Measurements from ENCODE around the gene HIPK2.

The HIPK2 gene

DNA sequence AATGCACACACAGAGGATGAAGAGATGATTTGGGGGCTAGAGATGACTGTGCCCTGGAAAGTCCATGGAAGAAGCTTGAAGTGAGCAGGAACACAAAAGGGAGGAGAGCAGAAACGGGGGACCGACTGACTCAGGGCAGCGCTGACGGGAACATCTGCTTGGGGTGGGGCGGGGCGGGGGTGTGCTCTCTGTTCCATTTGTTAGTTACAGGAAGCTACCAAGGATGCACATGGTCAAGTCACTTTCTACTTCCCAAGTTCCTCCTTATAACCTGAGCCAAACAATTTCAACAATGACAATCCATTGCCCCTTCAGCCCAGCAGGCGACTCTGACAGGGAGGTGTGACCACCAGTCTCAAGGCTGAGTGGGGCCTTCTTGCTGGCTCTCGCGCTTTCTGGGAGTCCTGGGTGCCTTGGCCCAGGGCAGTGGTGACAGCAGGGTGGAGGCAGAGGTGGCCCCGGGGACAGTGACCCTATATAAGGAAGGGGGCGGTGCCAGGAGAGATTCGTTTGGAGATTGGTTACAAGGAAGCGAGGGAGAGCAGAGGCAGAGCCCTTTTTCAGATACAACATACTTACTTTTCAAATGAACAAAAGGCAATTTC, 214.7 kb downstream of the HIPK2 start:
- H2BK5ac ChIP-seq (ENCODE audit: low read length) = no peak overlapping the region
- H3K23ac ChIP-seq (ENCODE audit: low read length) = no peak overlapping the region
- no peak overlapping the region for H3K9ac ChIP-seq (ENCODE audit: low read length)
- no peak overlapping the region for H3K4ac ChIP-seq (ENCODE audit: low read depth, low read length)
- H3K36me3 ChIP-seq (ENCODE audit: control insufficient read depth, insufficient read depth, low read length) = no peaks in the 10 kb centered on the region
- H2BK120ac ChIP-seq (ENCODE audit: low read depth, low read length) = no peak overlapping the region
- H3K79me1 ChIP-seq (ENCODE audit: low read length) = no peaks in the 10 kb centered on the region
- no peak overlapping the region for H3K56ac ChIP-seq (ENCODE audit: low read length)
- no peak overlapping the region for H3K4me2 ChIP-seq (ENCODE audit: low read length)
- no peaks in the 10 kb centered on the region for H3K27me3 ChIP-seq (ENCODE audit: insufficient read depth, low read length, poor library complexity)
- no peak overlapping the region for H3K27ac ChIP-seq (ENCODE audit: low read depth, low read length)
- H3K4me1 ChIP-seq (ENCODE audit: control insufficient read depth, low read depth, low read length) = no peaks in the 10 kb centered on the region
- H3K79me2 ChIP-seq (ENCODE audit: control insufficient read depth, insufficient read depth, low read length) = no peaks in the 10 kb centered on the region
- no peak overlapping the region for H3K4me3 ChIP-seq (ENCODE audit: low read length)
- WGBS (ENCODE audit: extremely low coverage, insufficient coverage, low lambda C conversion rate) = no CpG with 5 or more reads among the region's 13 CpGs
- no peak overlapping the region for H4K8ac ChIP-seq (ENCODE audit: low read depth, low read length)
- no peak overlapping the region for H4K5ac ChIP-seq (ENCODE audit: low read length)
- H2BK15ac ChIP-seq (replicated peaks; ENCODE audit: low read depth) = no peak overlapping the region
- no peak overlapping the region for H2AK5ac ChIP-seq (ENCODE audit: low read length)
- no peak overlapping the region for H3K18ac ChIP-seq (ENCODE audit: low read length)
- DNase-seq = no peak

DNA sequence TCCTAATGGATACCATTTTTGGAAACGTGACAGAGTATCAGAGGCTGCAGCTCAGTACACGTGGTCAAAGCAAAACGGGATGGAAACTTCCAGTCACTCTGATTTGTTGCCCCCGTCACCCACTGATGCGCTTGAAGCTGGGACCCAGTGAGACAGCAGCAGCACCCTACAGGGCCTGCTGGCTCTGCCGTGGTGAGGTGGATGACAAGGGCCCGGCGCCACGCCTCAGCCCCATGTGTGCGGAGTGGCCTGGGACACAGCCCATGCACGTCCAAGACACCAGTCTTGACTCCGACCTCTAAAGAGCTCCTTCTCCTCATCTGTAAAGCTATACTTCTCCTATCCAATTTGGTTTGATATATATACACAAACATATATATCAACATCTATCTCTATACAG, 215.3 kb downstream of the HIPK2 start:
- no peak overlapping the region for H3K27ac ChIP-seq (ENCODE audit: low read depth, low read length)
- DNase-seq = no peak
- no peak overlapping the region for H3K4me2 ChIP-seq (ENCODE audit: low read length)
- no peak overlapping the region for H3K4ac ChIP-seq (ENCODE audit: low read depth, low read length)
- H4K8ac ChIP-seq (ENCODE audit: low read depth, low read length) = no peak overlapping the region
- H3K18ac ChIP-seq (ENCODE audit: low read length) = no peak overlapping the region
- no peaks in the 10 kb centered on the region for H3K4me1 ChIP-seq (ENCODE audit: control insufficient read depth, low read depth, low read length)
- no peak overlapping the region for H3K56ac ChIP-seq (ENCODE audit: low read length)
- H2AK5ac ChIP-seq (ENCODE audit: low read length) = no peak overlapping the region
- H2BK120ac ChIP-seq (ENCODE audit: low read depth, low read length) = no peak overlapping the region
- no peak overlapping the region for H3K9ac ChIP-seq (ENCODE audit: low read length)
- no peak overlapping the region for H4K5ac ChIP-seq (ENCODE audit: low read length)
- no peak overlapping the region for H2BK5ac ChIP-seq (ENCODE audit: low read length)
- no CpG with 5 or more reads among the region's 12 CpGs for WGBS (ENCODE audit: extremely low coverage, insufficient coverage, low lambda C conversion rate)
- H3K79me2 ChIP-seq (ENCODE audit: control insufficient read depth, insufficient read depth, low read length) = no peaks in the 10 kb centered on the region
- no peak overlapping the region for H3K23ac ChIP-seq (ENCODE audit: low read length)
- no peaks in the 10 kb centered on the region for H3K36me3 ChIP-seq (ENCODE audit: control insufficient read depth, insufficient read depth, low read length)
- no peaks in the 10 kb centered on the region for H3K27me3 ChIP-seq (ENCODE audit: insufficient read depth, low read length, poor library complexity)
- no peak overlapping the region for H2BK15ac ChIP-seq (replicated peaks; ENCODE audit: low read depth)
- no peak overlapping the region for H3K4me3 ChIP-seq (ENCODE audit: low read length)
- H3K79me1 ChIP-seq (ENCODE audit: low read length) = no peaks in the 10 kb centered on the region

DNA sequence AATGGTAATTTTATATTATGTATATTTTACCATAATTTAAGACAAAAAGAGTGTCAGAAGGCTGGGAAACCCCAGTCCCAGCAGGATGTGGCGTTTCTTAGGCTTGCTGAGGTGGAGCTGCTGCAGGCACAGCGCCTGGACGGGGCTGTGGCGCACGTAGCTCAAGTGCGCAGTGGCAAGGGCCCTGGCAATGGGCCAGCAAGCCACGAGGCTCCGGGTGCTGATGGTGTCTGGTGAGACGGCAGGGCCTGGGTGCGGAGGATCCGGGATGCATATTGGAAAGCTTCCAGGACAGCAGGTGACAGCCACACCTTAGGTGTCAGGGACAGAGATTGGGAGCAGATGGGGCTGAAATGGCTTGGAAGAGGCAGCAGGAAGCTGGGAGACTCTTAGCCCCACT, 217.1 kb downstream of the HIPK2 start:
- Histone ChIP-seq H3K9ac (ENCODE audit: low read length) (no peak overlapping the region), H2BK5ac (ENCODE audit: low read length) (no peak overlapping the region), H4K5ac (ENCODE audit: low read length) (no peak overlapping the region), H2BK120ac (ENCODE audit: low read depth, low read length) (no peak overlapping the region), H3K23ac (ENCODE audit: low read length) (no peak overlapping the region), H3K27me3 (ENCODE audit: insufficient read depth, low read length, poor library complexity) (no peaks in the 10 kb centered on the region), H4K8ac (ENCODE audit: low read depth, low read length) (no peak overlapping the region), H3K4me3 (ENCODE audit: low read length) (no peak overlapping the region), H3K4me1 (ENCODE audit: control insufficient read depth, low read depth, low read length) (no peaks in the 10 kb centered on the region), H3K4ac (ENCODE audit: low read depth, low read length) (no peak overlapping the region), H3K36me3 (ENCODE audit: control insufficient read depth, insufficient read depth, low read length) (no peaks in the 10 kb centered on the region), H3K56ac (ENCODE audit: low read length) (no peak overlapping the region), H3K79me2 (ENCODE audit: control insufficient read depth, insufficient read depth, low read length) (no peaks in the 10 kb centered on the region), H3K18ac (ENCODE audit: low read length) (no peak overlapping the region), H3K27ac (ENCODE audit: low read depth, low read length) (no peak overlapping the region), H2BK15ac (replicated peaks; ENCODE audit: low read depth) (no peak overlapping the region), H3K4me2 (ENCODE audit: low read length) (no peak overlapping the region), H3K79me1 (ENCODE audit: low read length) (no peaks in the 10 kb centered on the region), H2AK5ac (ENCODE audit: low read length) (no peak overlapping the region)
- DNase-seq = no peak
- no CpG with 5 or more reads among the region's 11 CpGs for WGBS (ENCODE audit: extremely low coverage, insufficient coverage, low lambda C conversion rate)

DNA sequence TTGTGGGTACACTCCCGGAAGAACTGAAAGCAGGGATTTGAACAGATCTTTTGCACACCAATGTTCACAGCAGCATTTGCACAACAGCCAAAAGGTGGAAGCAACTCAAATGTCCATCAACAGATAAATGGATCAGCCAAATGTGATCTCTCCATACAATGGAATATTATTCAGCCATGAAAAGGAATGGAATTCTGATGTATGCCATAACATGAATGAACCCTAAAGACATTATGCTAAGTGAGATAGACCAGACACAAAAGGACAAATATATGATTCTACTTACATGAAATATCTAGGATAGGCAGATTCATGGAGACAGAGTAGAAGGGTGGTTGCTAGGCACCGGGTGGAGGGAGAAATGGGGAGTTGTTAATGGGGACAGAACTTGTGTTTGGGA, 217.6 kb downstream of the HIPK2 start:
- no peak overlapping the region for H2AK5ac ChIP-seq (ENCODE audit: low read length)
- no peak overlapping the region for H4K5ac ChIP-seq (ENCODE audit: low read length)
- no peak overlapping the region for H2BK15ac ChIP-seq (replicated peaks; ENCODE audit: low read depth)
- H3K4me1 ChIP-seq (ENCODE audit: control insufficient read depth, low read depth, low read length) = no peaks in the 10 kb centered on the region
- no CpG with 5 or more reads among the region's 2 CpGs for WGBS (ENCODE audit: extremely low coverage, insufficient coverage, low lambda C conversion rate)
- H3K36me3 ChIP-seq (ENCODE audit: control insufficient read depth, insufficient read depth, low read length) = no peaks in the 10 kb centered on the region
- no peak overlapping the region for H3K4me3 ChIP-seq (ENCODE audit: low read length)
- no peak overlapping the region for H3K9ac ChIP-seq (ENCODE audit: low read length)
- no peaks in the 10 kb centered on the region for H3K27me3 ChIP-seq (ENCODE audit: insufficient read depth, low read length, poor library complexity)
- DNase-seq = no peak
- H3K23ac ChIP-seq (ENCODE audit: low read length) = no peak overlapping the region
- no peaks in the 10 kb centered on the region for H3K79me2 ChIP-seq (ENCODE audit: control insufficient read depth, insufficient read depth, low read length)
- H4K8ac ChIP-seq (ENCODE audit: low read depth, low read length) = no peak overlapping the region
- no peak overlapping the region for H2BK120ac ChIP-seq (ENCODE audit: low read depth, low read length)
- H3K27ac ChIP-seq (ENCODE audit: low read depth, low read length) = no peak overlapping the region
- no peak overlapping the region for H3K4ac ChIP-seq (ENCODE audit: low read depth, low read length)
- H2BK5ac ChIP-seq (ENCODE audit: low read length) = no peak overlapping the region
- no peak overlapping the region for H3K4me2 ChIP-seq (ENCODE audit: low read length)
- no peaks in the 10 kb centered on the region for H3K79me1 ChIP-seq (ENCODE audit: low read length)
- no peak overlapping the region for H3K18ac ChIP-seq (ENCODE audit: low read length)
- H3K56ac ChIP-seq (ENCODE audit: low read length) = no peak overlapping the region

DNA sequence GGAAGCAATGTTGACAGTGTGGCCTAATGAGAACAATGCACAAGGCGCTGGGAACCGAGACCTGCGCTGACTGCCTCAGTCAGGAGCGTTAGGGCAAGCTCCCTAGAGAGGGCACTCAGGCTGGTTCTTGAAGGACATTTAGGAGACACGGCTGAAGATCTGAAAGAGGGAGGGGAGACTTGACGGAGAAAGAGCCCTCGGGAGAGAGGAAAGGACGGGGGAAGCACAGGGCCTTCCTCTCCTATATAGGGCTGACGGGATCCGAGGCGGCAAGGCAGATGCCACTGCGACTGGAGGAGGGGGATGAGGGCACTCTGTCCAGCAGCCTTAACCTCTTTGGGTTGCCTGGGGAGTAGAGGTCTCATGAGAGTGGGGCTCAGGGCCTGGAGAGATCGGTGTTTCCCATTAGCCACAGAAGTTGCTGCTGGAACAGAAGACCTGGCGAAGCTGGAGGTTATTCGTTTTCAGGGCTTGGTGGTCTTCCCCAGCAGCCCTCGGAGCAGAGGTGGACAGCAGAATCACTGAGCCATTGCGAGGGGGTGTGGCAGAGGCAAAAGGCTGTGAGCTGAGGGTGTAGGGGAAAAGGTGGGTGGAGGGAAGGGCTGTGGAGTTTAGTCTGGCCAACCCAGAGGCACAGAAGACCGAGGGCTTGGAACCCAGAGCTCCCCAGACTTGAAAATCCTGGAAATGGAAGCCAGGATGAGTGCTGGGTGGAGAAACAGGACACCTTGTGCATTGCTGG, 218.3 kb downstream of the HIPK2 start:
- Histone ChIP-seq H2BK15ac (replicated peaks; ENCODE audit: low read depth) (no peak overlapping the region), H3K4me3 (ENCODE audit: low read length) (no peak overlapping the region), H3K27ac (ENCODE audit: low read depth, low read length) (no peak overlapping the region), H3K4me2 (ENCODE audit: low read length) (no peak overlapping the region), H3K9ac (ENCODE audit: low read length) (no peak overlapping the region), H3K18ac (ENCODE audit: low read length) (no peak overlapping the region), H3K23ac (ENCODE audit: low read length) (no peak overlapping the region), H4K8ac (ENCODE audit: low read depth, low read length) (no peak overlapping the region), H3K79me2 (ENCODE audit: control insufficient read depth, insufficient read depth, low read length) (no peaks in the 10 kb centered on the region), H3K27me3 (ENCODE audit: insufficient read depth, low read length, poor library complexity) (no peaks in the 10 kb centered on the region), H2BK120ac (ENCODE audit: low read depth, low read length) (no peak overlapping the region), H3K36me3 (ENCODE audit: control insufficient read depth, insufficient read depth, low read length) (no peaks in the 10 kb centered on the region), H3K4ac (ENCODE audit: low read depth, low read length) (no peak overlapping the region), H2AK5ac (ENCODE audit: low read length) (no peak overlapping the region), H3K79me1 (ENCODE audit: low read length) (no peaks in the 10 kb centered on the region), H3K4me1 (ENCODE audit: control insufficient read depth, low read depth, low read length) (no peaks in the 10 kb centered on the region), H2BK5ac (ENCODE audit: low read length) (no peak overlapping the region), H3K56ac (ENCODE audit: low read length) (no peak overlapping the region), H4K5ac (ENCODE audit: low read length) (no peak overlapping the region)
- DNase-seq = no peak
- no CpG with 5 or more reads among the region's 18 CpGs for WGBS (ENCODE audit: extremely low coverage, insufficient coverage, low lambda C conversion rate)
